Rectal smooth muscle tissue (tissue), 1 donor: ENCODE data around the gene RRP9.

Source experiments
- H3K27ac ChIP-seq: one replicate; pipeline ENCODE4 v1.7.0; 2013; ENCODE audit warnings: low read depth, low read length, inconsistent platforms
- H3K27me3 ChIP-seq: one replicate; pipeline ENCODE4 v1.7.0; 2013; ENCODE audit warnings: low read length; ENCODE audit not compliant: control insufficient read depth, insufficient read depth
- H3K36me3 ChIP-seq: one replicate; pipeline ENCODE4 v1.7.0; 2013; ENCODE audit warnings: low read length; ENCODE audit not compliant: control insufficient read depth, insufficient read depth
- H3K4me1 ChIP-seq: one replicate; pipeline ENCODE4 v1.7.0; 2013; ENCODE audit warnings: low read length; ENCODE audit not compliant: control insufficient read depth, insufficient read depth
- H3K4me3 ChIP-seq: one replicate; pipeline ENCODE4 v1.7.0; 2013; ENCODE audit warnings: low read length
- H3K9ac ChIP-seq: one replicate; pipeline ENCODE4 v1.7.0; 2013; ENCODE audit warnings: low read length

The RRP9 gene

GRCh38 chr3:51946796-51947195 lies 5.1 kb upstream of the RRP9 start:
- no peaks in the 10 kb centered on the region for H3K36me3 ChIP-seq
- H3K4me3 ChIP-seq, result no peak overlapping the region
- peaks cover 10% of the 10 kb centered on the region for H3K4me1 ChIP-seq
- no peak overlapping the region for H3K27ac ChIP-seq
- no peaks in the 10 kb centered on the region for H3K27me3 ChIP-seq
- H3K9ac ChIP-seq, result no peak overlapping the region

- Histone ChIP-seq H3K27me3 (no peaks in the 10 kb centered on the region), H3K36me3 (no peaks in the 10 kb centered on the region), H3K4me3 (no peak overlapping the region), H3K4me1 (peaks cover 12% of the 10 kb centered on the region), H3K9ac (no peak overlapping the region), H3K27ac (no peak overlapping the region)
These were observed 4.4 kb upstream of the RRP9 start for GRCh38 chr3:51945926-51946705.

GRCh38 chr3:51945031-51945840 lies 3.5 kb upstream of the RRP9 start:
- no peak overlapping the region for H3K27ac ChIP-seq

GRCh38 chr3:51944451-51945021 lies 2.8 kb upstream of the RRP9 start:
- Histone ChIP-seq H3K27me3 (no peaks in the 10 kb centered on the region), H3K27ac (no peak overlapping the region), H3K4me3 (no peak overlapping the region), H3K9ac (no peak overlapping the region), H3K36me3 (no peaks in the 10 kb centered on the region), H3K4me1 (peaks cover 15% of the 10 kb centered on the region)

More at GRCh38 chr3:51945031-51945840, 3.5 kb upstream of the RRP9 start:
- H3K27me3 ChIP-seq, result no peaks in the 10 kb centered on the region
- H3K4me3 ChIP-seq, result no peak overlapping the region
- H3K36me3 ChIP-seq, result no peaks in the 10 kb centered on the region
- H3K4me1 ChIP-seq, result peaks cover 15% of the 10 kb centered on the region
- H3K9ac ChIP-seq, result no peak overlapping the region

- H3K9ac ChIP-seq, result peak overlapping the region; percentile 28
- no peaks in the 10 kb centered on the region for H3K27me3 ChIP-seq
- H3K36me3 ChIP-seq, result no peaks in the 10 kb centered on the region
- peaks cover 15% of the 10 kb centered on the region for H3K4me1 ChIP-seq
- peak overlapping the region; percentile 74 for H3K4me3 ChIP-seq
- no peak overlapping the region for H3K27ac ChIP-seq
These were observed 2.0 kb upstream of the RRP9 start for GRCh38 chr3:51943451-51944391.

GRCh38 chr3:51942603-51943450 lies 1.1 kb upstream of the RRP9 start:
- Histone ChIP-seq H3K4me1 (peaks cover 15% of the 10 kb centered on the region), H3K9ac (peak overlapping the region; percentile 97), H3K36me3 (no peaks in the 10 kb centered on the region), H3K4me3 (peak overlapping the region; percentile 74), H3K27me3 (no peaks in the 10 kb centered on the region), H3K27ac (peak overlapping the region; percentile 94)

GRCh38 chr3:51941463-51941797 lies 274 bp downstream of the RRP9 start:
- peaks cover 15% of the 10 kb centered on the region for H3K4me1 ChIP-seq
- H3K27ac ChIP-seq, result no peak overlapping the region
- H3K36me3 ChIP-seq, result peaks cover 12% of the 10 kb centered on the region
- peak overlapping the region; percentile 32 for H3K9ac ChIP-seq
- no peaks in the 10 kb centered on the region for H3K27me3 ChIP-seq
- H3K4me3 ChIP-seq, result peak overlapping the region; percentile 69

- Histone ChIP-seq H3K27me3 (no peaks in the 10 kb centered on the region), H3K4me1 (peaks cover 15% of the 10 kb centered on the region), H3K4me3 (peak overlapping the region; percentile 69), H3K36me3 (peaks cover 18% of the 10 kb centered on the region), H3K27ac (no peak overlapping the region), H3K9ac (peak overlapping the region; percentile 32)
These were observed 849 bp downstream of the RRP9 start for GRCh38 chr3:51940648-51941462.

GRCh38 chr3:51938780-51939425 lies 2.8 kb downstream of the RRP9 start:
- no peak overlapping the region for H3K9ac ChIP-seq
- H3K27me3 ChIP-seq, result no peaks in the 10 kb centered on the region
- H3K36me3 ChIP-seq, result peaks cover 31% of the 10 kb centered on the region
- no peak overlapping the region for H3K27ac ChIP-seq
- peaks cover 15% of the 10 kb centered on the region for H3K4me1 ChIP-seq
- no peak overlapping the region for H3K4me3 ChIP-seq

- no peaks in the 10 kb centered on the region for H3K27me3 ChIP-seq
- peaks cover 40% of the 10 kb centered on the region for H3K36me3 ChIP-seq
- H3K4me3 ChIP-seq, result no peak overlapping the region
- H3K27ac ChIP-seq, result no peak overlapping the region
- no peak overlapping the region for H3K9ac ChIP-seq
- peaks cover 11% of the 10 kb centered on the region for H3K4me1 ChIP-seq
These were observed 3.9 kb downstream of the RRP9 start for GRCh38 chr3:51937611-51938450.
